ENCODE results near the gene KRTAP5-4. TPM values are rescaled to one million over a fixed set of nuclear protein-coding genes. Genes with fewer than 3 reads are reported as not detected.

The KRTAP5-4 gene
- total RNA-seq, 1 experiment from 2014 or later = not detected

DNA sequence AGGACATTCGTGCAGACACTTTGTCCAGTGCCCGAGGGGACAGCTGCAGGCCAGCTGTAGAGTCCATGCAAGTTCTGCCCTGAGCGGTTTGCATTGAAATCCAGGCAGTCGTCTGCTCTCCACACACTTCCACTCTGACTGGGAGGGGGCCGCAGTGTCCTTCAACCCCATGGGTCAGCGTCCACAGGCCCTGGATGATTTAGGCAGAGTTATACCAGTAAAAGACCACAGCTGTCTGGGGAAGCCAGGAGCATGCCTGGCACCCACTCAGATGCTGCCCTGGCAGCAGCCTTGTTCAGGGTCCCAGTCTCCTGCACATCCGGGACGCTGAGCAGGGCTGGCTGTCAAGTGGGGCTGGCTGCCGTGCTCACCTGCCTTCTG, 34.1 kb upstream of the KRTAP5-4 start:
- intact Hi-C loops (cut with micrococcal nuclease; ENCODE audit: unreplicated experiment) = no loop called here
- H3K36me3 ChIP-seq (ENCODE audit: insufficient read depth, low read length, poor library complexity, severe bottlenecking) = no peaks in the 10 kb centered on the region
- no peak for TF ChIP-seq EZH2 (IDR thresholded peaks at IDR 0.05; ENCODE audit: borderline replicate concordance, low read depth, low read length, poor library complexity, severe bottlenecking)
- TF ChIP-seq, protein P1, sequence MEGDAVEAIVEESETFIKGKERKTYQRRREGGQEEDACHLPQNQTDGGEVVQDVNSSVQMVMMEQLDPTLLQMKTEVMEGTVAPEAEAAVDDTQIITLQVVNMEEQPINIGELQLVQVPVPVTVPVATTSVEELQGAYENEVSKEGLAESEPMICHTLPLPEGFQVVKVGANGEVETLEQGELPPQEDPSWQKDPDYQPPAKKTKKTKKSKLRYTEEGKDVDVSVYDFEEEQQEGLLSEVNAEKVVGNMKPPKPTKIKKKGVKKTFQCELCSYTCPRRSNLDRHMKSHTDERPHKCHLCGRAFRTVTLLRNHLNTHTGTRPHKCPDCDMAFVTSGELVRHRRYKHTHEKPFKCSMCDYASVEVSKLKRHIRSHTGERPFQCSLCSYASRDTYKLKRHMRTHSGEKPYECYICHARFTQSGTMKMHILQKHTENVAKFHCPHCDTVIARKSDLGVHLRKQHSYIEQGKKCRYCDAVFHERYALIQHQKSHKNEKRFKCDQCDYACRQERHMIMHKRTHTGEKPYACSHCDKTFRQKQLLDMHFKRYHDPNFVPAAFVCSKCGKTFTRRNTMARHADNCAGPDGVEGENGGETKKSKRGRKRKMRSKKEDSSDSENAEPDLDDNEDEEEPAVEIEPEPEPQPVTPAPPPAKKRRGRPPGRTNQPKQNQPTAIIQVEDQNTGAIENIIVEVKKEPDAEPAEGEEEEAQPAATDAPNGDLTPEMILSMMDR (conservative IDR thresholded peaks at IDR 0.05; ENCODE audit: low read depth, low read length) = no peak
- H3K27me3 ChIP-seq (replicated peaks; ENCODE audit: insufficient read depth, low read depth, low read length, poor library complexity) = peaks cover 10% of the 10 kb centered on the region
- ChIA-PET POLR2A (ENCODE audit: low non-redundant PET) (no interaction called here), CTCF (no interaction called here)
- no TSS peak for BruUV-seq (replicated peaks)
- H3K27ac ChIP-seq (ENCODE audit: low read depth, low read length, poor library complexity, severe bottlenecking) = no peak overlapping the region
- H3K9me3 ChIP-seq (ENCODE audit: low read depth, low read length, poor library complexity, severe bottlenecking) = no peaks in the 10 kb centered on the region
- no peak overlapping the region for H3K4me3 ChIP-seq (ENCODE audit: low read depth, low read length, poor library complexity, severe bottlenecking)
- DNase-seq (ENCODE audit: low spot score) = no peak
- H3K4me1 ChIP-seq (ENCODE audit: insufficient read depth, low read length, poor library complexity, severe bottlenecking) = no peaks in the 10 kb centered on the region

DNA sequence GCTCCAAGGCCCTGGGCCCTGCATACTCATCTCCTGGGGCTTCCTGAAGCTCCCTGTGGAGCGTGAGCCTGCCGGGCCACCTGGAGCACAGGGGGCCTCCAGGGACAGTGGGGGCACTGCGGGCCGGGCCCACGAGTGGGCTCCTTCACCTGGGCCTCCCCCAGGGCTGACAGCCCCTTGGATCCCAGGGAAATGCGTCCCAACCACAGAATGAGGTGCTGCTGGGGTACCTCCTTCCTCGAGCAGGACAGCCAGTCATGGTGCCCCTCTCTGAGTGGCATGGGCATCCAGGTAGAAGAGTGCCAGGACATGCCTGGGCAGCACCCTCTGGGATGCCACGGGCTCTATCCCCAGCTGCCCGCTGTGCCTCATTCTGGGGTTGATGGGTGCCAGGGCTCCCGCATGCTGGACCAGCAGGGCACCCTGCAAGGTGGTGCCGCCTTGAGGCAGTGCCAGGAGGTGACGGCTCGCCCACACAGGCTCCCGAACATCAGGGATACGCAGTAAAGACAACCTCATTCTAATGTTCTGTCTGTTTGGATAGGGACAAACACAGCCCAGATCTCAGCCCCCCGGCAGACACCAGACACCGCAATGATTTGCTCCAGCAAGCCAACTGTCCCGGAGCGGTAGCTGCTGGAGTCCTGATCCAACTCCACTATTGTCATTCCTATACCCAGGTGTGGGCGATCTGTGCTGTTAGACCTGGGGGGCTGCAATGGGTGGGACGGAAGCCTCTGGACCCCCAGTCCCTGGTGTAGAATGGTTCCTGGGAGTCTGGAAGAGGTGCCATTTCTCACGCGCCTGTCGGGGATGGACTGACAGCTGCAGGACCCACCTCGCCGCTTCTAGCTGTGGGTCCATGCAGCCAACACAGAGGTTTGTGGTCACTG, 33.5 kb upstream of the KRTAP5-4 start:
- Histone ChIP-seq H3K27me3 (replicated peaks; ENCODE audit: insufficient read depth, low read depth, low read length, poor library complexity) (peaks cover 10% of the 10 kb centered on the region), H3K9me3 (ENCODE audit: low read depth, low read length, poor library complexity, severe bottlenecking) (no peaks in the 10 kb centered on the region), H3K4me1 (ENCODE audit: insufficient read depth, low read length, poor library complexity, severe bottlenecking) (no peaks in the 10 kb centered on the region), H3K36me3 (ENCODE audit: insufficient read depth, low read length, poor library complexity, severe bottlenecking) (no peaks in the 10 kb centered on the region), H3K27ac (ENCODE audit: low read depth, low read length, poor library complexity, severe bottlenecking) (no peak overlapping the region), H3K4me3 (ENCODE audit: low read depth, low read length, poor library complexity, severe bottlenecking) (no peak overlapping the region)
- TF ChIP-seq EZH2 (IDR thresholded peaks at IDR 0.05; ENCODE audit: borderline replicate concordance, low read depth, low read length, poor library complexity, severe bottlenecking) = no peak
- TF ChIP-seq, protein P1 (conservative IDR thresholded peaks at IDR 0.05; ENCODE audit: low read depth, low read length) = no peak
- ChIA-PET POLR2A (ENCODE audit: low non-redundant PET) (no interaction called here), CTCF (no interaction called here)
- intact Hi-C loops (cut with micrococcal nuclease; ENCODE audit: unreplicated experiment) = no loop called here
- no TSS peak for BruUV-seq (replicated peaks)
- DNase-seq (ENCODE audit: low spot score) = no peak

DNA sequence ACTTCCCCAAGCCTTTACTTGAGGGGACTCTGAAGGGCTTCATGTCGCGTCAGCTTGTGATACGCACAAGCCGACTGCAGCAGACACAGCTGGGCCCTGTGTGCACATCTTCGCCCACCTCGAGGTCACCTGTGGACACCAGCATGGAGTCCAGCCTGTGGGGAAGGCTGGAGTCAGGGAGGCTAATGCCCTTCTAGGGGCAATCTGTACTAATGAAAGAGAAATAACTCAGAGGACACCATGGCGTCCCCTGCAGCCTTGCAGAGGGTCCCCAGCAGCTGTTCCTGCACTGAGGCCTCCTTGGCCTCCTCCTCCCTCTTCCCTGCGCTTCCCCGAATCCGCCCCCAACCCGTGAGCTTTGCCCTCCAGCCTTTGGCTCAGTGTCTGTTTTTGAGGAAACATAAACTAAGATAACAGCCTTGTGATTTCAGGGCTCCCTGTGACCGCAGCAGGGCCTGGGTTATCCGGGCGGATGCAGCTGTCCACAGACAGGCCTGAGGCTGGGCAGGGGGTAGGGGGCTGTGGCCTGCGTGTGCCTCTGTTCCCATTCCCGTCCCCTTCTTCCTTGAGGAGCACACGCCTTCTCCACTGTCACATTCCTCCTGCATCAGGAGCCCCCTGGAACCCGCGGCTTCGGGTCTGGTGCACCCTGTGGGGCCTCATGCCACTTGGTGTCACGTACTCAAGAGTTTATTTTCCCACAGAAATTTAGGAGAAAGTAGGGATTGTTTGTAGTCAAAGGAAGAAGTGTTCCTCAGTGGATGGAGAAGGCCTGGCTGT, 32.6 kb upstream of the KRTAP5-4 start:
- no TSS peak for BruUV-seq (replicated peaks)
- POLR2A ChIA-PET (ENCODE audit: low non-redundant PET) = no interaction called here
- H3K27me3 ChIP-seq (replicated peaks; ENCODE audit: insufficient read depth, low read depth, low read length, poor library complexity) = peaks cover 4% of the 10 kb centered on the region
- no peaks in the 10 kb centered on the region for H3K4me1 ChIP-seq (ENCODE audit: insufficient read depth, low read length, poor library complexity, severe bottlenecking)
- TF ChIP-seq, protein P1 (conservative IDR thresholded peaks at IDR 0.05; ENCODE audit: low read depth, low read length) = no peak
- no peak for TF ChIP-seq EZH2 (IDR thresholded peaks at IDR 0.05; ENCODE audit: borderline replicate concordance, low read depth, low read length, poor library complexity, severe bottlenecking)
- H3K27ac ChIP-seq (ENCODE audit: low read depth, low read length, poor library complexity, severe bottlenecking) = no peak overlapping the region
- no peaks in the 10 kb centered on the region for H3K9me3 ChIP-seq (ENCODE audit: low read depth, low read length, poor library complexity, severe bottlenecking)
- DNase-seq (ENCODE audit: low spot score) = no peak
- CTCF ChIA-PET = no interaction called here
- H3K4me3 ChIP-seq (ENCODE audit: low read depth, low read length, poor library complexity, severe bottlenecking) = no peak overlapping the region
- no peaks in the 10 kb centered on the region for H3K36me3 ChIP-seq (ENCODE audit: insufficient read depth, low read length, poor library complexity, severe bottlenecking)
- intact Hi-C loops (cut with micrococcal nuclease; ENCODE audit: unreplicated experiment) = no loop called here

Measured in A673 (cell line).